Neural progenitor cell (in vitro differentiated cells): ENCODE results near the gene BCAS1.

Experiments used
- CTCF ChIP-seq: fragments of 200-600 bp; sonication (generic); IDR thresholded peaks from 2 replicates; pipeline ENCODE4 v1.5.1; 2017; ENCODE audit warnings: antibody characterized with exemption, mild to moderate bottlenecking
- EZH2phosphoT487 ChIP-seq: fragments of 200-600 bp; sonication (generic); IDR thresholded peaks from 2 replicates; pipeline ENCODE4 v1.6.1; 2017; ENCODE audit warnings: antibody characterized with exemption

- no peak for TF ChIP-seq CTCF
- no peak for TF ChIP-seq EZH2phosphoT487
Observed at GRCh38 chr20:54025251-54025771, 45.1 kb downstream of the BCAS1 start.
